WTC11 (cell line): Measurements from ENCODE around the gene IFT52.

Experiments used
- CBFB ChIP-seq: sonication (generic); formaldehyde crosslinking; IDR thresholded peaks from 2 replicates; pipeline ENCODE4 v1.8.1; 2022; ENCODE audit warnings: mild to moderate bottlenecking, low read depth, missing genetic modification reagents
- ESRRA ChIP-seq: sonication (generic); formaldehyde crosslinking; IDR thresholded peaks from 2 replicates; pipeline ENCODE4 v1.8.1; 2022; ENCODE audit warnings: mild to moderate bottlenecking, missing genetic modification reagents, borderline replicate concordance
- JUN ChIP-seq: sonication (generic); formaldehyde crosslinking; IDR thresholded peaks from 2 replicates; pipeline ENCODE4 v1.8.0; 2023; ENCODE audit warnings: mild to moderate bottlenecking, missing genetic modification reagents
- NFATC4 ChIP-seq: fragments of 250-450 bp; sonication (Bioruptor Pico); IDR thresholded peaks from 2 replicates; pipeline ENCODE4 v1.9.0; 2021; ENCODE audit warnings: mild to moderate bottlenecking
- NR2C2 ChIP-seq: sonication (generic); formaldehyde crosslinking; IDR thresholded peaks from 2 replicates; pipeline ENCODE4 v1.8.0; 2022; ENCODE audit warnings: mild to moderate bottlenecking, missing genetic modification reagents
- ZNF121 ChIP-seq: sonication (generic); formaldehyde crosslinking; IDR thresholded peaks from 2 replicates; pipeline ENCODE4 v1.8.0; 2023; ENCODE audit warnings: missing genetic modification reagents
- ZNF232 ChIP-seq: sonication (generic); formaldehyde crosslinking; IDR thresholded peaks from 2 replicates; pipeline ENCODE4 v1.8.0; 2022; ENCODE audit warnings: mild to moderate bottlenecking, missing genetic modification reagents
- TF ChIP-seq, protein P1 (sequence below): fragments of 200-600 bp; IDR thresholded peaks from 2 replicates; pipeline ENCODE4 v1.8.0; 2022; ENCODE audit warnings: antibody characterized with exemption
- TF ChIP-seq, protein P2 (sequence below): sonication (generic); formaldehyde crosslinking; conservative IDR thresholded peaks from 2 replicates; pipeline ENCODE4 v1.8.1; 2022; ENCODE audit warnings: mild to moderate bottlenecking, missing genetic modification reagents
- TF ChIP-seq, protein P3 (sequence below): sonication (generic); formaldehyde crosslinking; IDR thresholded peaks from 2 replicates; pipeline ENCODE4 v1.8.0; 2022; ENCODE audit warnings: mild to moderate bottlenecking, missing genetic modification reagents
- TF ChIP-seq, protein P4 (sequence below): sonication (generic); formaldehyde crosslinking; IDR thresholded peaks from 2 replicates; pipeline ENCODE4 v1.8.0; 2022; ENCODE audit warnings: missing genetic modification reagents

DNA sequence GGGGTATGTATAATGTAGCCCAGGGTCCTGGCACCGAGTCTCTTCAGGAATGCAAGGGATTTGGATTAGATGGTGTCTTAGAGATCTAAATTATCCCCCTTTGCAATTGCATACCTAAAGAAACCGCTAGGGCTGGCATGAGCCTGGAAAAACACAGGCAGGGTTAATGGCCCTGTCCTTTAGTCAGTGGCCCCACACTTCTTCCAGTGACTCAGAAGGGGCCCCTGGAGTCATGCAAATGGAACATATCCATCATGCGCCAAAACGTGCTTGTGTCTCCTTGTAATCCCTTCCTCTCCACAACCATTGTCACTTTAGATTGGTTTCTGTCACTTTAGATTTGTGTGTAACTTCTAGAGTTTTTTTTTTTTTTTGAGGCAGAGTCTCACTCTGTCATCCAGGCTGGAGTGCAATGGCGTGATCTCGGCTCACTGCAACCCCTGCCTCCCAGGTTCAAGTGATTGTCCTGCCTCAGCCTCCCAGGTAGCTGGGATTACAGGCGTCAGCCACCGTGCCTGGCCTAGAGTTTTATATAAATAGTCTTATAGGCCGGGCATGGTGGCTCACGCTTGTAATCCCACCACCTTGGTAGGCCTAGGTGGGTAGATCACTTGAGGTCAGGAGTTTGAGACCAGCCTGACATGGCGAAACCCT, 67.5 kb downstream of the IFT52 start:
- TF ChIP-seq, protein P1, sequence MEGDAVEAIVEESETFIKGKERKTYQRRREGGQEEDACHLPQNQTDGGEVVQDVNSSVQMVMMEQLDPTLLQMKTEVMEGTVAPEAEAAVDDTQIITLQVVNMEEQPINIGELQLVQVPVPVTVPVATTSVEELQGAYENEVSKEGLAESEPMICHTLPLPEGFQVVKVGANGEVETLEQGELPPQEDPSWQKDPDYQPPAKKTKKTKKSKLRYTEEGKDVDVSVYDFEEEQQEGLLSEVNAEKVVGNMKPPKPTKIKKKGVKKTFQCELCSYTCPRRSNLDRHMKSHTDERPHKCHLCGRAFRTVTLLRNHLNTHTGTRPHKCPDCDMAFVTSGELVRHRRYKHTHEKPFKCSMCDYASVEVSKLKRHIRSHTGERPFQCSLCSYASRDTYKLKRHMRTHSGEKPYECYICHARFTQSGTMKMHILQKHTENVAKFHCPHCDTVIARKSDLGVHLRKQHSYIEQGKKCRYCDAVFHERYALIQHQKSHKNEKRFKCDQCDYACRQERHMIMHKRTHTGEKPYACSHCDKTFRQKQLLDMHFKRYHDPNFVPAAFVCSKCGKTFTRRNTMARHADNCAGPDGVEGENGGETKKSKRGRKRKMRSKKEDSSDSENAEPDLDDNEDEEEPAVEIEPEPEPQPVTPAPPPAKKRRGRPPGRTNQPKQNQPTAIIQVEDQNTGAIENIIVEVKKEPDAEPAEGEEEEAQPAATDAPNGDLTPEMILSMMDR: no peak
- no peak for TF ChIP-seq ZNF232 (CRISPR knock-in tag)
- TF ChIP-seq, protein P2, sequence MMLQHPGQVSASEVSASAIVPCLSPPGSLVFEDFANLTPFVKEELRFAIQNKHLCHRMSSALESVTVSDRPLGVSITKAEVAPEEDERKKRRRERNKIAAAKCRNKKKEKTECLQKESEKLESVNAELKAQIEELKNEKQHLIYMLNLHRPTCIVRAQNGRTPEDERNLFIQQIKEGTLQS (CRISPR knock-in tag): no peak
- TF ChIP-seq ESRRA (CRISPR knock-in tag): no peak
- no peak for TF ChIP-seq ZNF121
- TF ChIP-seq, protein P3, sequence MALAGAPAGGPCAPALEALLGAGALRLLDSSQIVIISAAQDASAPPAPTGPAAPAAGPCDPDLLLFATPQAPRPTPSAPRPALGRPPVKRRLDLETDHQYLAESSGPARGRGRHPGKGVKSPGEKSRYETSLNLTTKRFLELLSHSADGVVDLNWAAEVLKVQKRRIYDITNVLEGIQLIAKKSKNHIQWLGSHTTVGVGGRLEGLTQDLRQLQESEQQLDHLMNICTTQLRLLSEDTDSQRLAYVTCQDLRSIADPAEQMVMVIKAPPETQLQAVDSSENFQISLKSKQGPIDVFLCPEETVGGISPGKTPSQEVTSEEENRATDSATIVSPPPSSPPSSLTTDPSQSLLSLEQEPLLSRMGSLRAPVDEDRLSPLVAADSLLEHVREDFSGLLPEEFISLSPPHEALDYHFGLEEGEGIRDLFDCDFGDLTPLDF: no peak
- TF ChIP-seq CBFB (CRISPR knock-in tag): no peak
- TF ChIP-seq NFATC4 (CRISPR knock-in tag): no peak
- TF ChIP-seq NR2C2 (CRISPR knock-in tag): no peak
- TF ChIP-seq JUN (CRISPR knock-in tag): no peak
- TF ChIP-seq, protein P4, sequence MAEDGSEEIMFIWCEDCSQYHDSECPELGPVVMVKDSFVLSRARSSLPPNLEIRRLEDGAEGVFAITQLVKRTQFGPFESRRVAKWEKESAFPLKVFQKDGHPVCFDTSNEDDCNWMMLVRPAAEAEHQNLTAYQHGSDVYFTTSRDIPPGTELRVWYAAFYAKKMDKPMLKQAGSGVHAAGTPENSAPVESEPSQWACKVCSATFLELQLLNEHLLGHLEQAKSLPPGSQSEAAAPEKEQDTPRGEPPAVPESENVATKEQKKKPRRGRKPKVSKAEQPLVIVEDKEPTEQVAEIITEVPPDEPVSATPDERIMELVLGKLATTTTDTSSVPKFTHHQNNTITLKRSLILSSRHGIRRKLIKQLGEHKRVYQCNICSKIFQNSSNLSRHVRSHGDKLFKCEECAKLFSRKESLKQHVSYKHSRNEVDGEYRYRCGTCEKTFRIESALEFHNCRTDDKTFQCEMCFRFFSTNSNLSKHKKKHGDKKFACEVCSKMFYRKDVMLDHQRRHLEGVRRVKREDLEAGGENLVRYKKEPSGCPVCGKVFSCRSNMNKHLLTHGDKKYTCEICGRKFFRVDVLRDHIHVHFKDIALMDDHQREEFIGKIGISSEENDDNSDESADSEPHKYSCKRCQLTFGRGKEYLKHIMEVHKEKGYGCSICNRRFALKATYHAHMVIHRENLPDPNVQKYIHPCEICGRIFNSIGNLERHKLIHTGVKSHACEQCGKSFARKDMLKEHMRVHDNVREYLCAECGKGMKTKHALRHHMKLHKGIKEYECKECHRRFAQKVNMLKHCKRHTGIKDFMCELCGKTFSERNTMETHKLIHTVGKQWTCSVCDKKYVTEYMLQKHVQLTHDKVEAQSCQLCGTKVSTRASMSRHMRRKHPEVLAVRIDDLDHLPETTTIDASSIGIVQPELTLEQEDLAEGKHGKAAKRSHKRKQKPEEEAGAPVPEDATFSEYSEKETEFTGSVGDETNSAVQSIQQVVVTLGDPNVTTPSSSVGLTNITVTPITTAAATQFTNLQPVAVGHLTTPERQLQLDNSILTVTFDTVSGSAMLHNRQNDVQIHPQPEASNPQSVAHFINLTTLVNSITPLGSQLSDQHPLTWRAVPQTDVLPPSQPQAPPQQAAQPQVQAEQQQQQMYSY: no peak
